ENCODE results near the gene TPRA1.

DNA sequence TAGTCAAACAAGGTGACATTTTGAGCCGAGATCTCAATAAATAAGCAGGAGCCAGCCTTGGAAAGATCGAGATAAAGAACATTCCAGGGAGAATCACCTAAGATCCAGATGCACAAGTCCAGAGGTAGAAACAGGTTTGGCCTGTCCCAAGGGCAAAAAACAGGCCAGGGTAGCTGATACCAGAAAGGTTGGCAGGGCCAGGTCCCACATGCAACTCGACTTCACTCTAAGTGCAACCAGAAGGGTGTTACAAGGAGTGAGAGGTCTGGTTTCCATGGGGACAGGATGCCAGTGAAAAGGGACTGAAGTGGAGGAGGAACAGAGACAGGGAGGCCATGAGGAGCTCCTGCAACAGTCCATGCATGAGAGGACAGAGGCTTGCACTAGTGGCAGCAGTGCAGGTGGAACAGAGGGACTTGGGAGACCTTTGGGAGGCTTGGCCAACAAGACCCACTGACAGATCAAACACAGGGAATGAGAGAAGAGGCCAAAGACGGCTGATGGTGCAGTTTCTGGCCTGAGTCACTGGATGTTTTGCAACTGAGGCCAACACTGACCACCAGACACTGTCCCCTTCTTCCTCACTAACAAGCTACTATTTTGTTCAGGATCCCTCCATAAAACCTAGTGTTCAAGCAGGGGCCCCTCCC lies 5.2 kb downstream of the TPRA1 start:
- no peak for TF ChIP-seq CSDC2 (CRISPR knock-in tag; IDR thresholded peaks at IDR 0.05)
- TF ChIP-seq ZFP3 (CRISPR knock-in tag; IDR thresholded peaks at IDR 0.05), result no peak
- TF ChIP-seq, protein P1, sequence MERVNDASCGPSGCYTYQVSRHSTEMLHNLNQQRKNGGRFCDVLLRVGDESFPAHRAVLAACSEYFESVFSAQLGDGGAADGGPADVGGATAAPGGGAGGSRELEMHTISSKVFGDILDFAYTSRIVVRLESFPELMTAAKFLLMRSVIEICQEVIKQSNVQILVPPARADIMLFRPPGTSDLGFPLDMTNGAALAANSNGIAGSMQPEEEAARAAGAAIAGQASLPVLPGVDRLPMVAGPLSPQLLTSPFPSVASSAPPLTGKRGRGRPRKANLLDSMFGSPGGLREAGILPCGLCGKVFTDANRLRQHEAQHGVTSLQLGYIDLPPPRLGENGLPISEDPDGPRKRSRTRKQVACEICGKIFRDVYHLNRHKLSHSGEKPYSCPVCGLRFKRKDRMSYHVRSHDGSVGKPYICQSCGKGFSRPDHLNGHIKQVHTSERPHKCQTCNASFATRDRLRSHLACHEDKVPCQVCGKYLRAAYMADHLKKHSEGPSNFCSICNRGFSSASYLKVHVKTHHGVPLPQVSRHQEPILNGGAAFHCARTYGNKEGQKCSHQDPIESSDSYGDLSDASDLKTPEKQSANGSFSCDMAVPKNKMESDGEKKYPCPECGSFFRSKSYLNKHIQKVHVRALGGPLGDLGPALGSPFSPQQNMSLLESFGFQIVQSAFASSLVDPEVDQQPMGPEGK (CRISPR knock-in tag; IDR thresholded peaks at IDR 0.05; ENCODE audit: borderline replicate concordance), result no peak
- no peak for TF ChIP-seq ZFP30 (CRISPR knock-in tag; IDR thresholded peaks at IDR 0.05)
- no peak for TF ChIP-seq ARNTL (CRISPR knock-in tag; IDR thresholded peaks at IDR 0.05; ENCODE audit: borderline replicate concordance, low read depth)
- TF ChIP-seq RARB (CRISPR knock-in tag; IDR thresholded peaks at IDR 0.05), result no peak
- TF ChIP-seq, protein P2, sequence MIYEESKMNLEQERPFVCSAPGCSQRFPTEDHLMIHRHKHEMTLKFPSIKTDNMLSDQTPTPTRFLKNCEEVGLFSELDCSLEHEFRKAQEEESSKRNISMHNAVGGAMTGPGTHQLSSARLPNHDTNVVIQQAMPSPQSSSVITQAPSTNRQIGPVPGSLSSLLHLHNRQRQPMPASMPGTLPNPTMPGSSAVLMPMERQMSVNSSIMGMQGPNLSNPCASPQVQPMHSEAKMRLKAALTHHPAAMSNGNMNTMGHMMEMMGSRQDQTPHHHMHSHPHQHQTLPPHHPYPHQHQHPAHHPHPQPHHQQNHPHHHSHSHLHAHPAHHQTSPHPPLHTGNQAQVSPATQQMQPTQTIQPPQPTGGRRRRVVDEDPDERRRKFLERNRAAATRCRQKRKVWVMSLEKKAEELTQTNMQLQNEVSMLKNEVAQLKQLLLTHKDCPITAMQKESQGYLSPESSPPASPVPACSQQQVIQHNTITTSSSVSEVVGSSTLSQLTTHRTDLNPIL (CRISPR knock-in tag; IDR thresholded peaks at IDR 0.05; ENCODE audit: low read depth), result no peak
- TF ChIP-seq ZC3H10 (CRISPR knock-in tag; IDR thresholded peaks at IDR 0.05), result no peak
- TF ChIP-seq BACH2 (CRISPR knock-in tag; IDR thresholded peaks at IDR 0.05; ENCODE audit: borderline replicate concordance), result no peak
- no peak for TF ChIP-seq TOX (CRISPR knock-in tag; IDR thresholded peaks at IDR 0.05; ENCODE audit: borderline replicate concordance)
- TF ChIP-seq PPARA (CRISPR knock-in tag; IDR thresholded peaks at IDR 0.05; ENCODE audit: borderline replicate concordance), result no peak
